Nephron (organoid): ENCODE data around the gene LHFPL2.

ENCODE experiments used
- H3K27ac Mint-ChIP-seq, 3 experiments: 2 replicates each; pipeline ENCODE4 v1.8.0; 2020; ENCODE audit warnings: mixed read lengths in 3 of 3, mild to moderate bottlenecking in 2 of 3, moderate library complexity in 1 of 3
- H3K27me3 Mint-ChIP-seq: 2 replicates; pipeline ENCODE4 v1.8.0; 2021; ENCODE audit warnings: low read depth, mild to moderate bottlenecking, moderate library complexity, mixed read lengths
- H3K36me3 Mint-ChIP-seq: 2 replicates; pipeline ENCODE4 v1.8.0; 2020; ENCODE audit warnings: low read depth, mixed read lengths
- H3K4me1 Mint-ChIP-seq: 2 replicates; pipeline ENCODE4 v1.8.0; 2020; ENCODE audit warnings: mixed read lengths
- H3K4me3 Mint-ChIP-seq, 3 experiments: 2 replicates each; pipeline ENCODE4 v1.8.0; 2020; ENCODE audit warnings: mild to moderate bottlenecking in 3 of 3, mixed read lengths in 3 of 3, moderate library complexity in 2 of 3
- H3K9me3 Mint-ChIP-seq: 2 replicates; pipeline ENCODE4 v1.8.0; 2020; ENCODE audit warnings: mixed read lengths
- TF ChIP-seq, protein P1 (sequence below), 3 experiments: fragments of 200-600 bp; sonication (generic); IDR thresholded peaks; one replicate each; pipeline ENCODE4 v1.5.0; 2021; ENCODE audit warnings: antibody characterized with exemption in 3 of 3; ENCODE audit not compliant: unreplicated experiment in 3 of 3

LHFPL2 gene

GRCh38 chr5:78653031-78653430 is 4.5 kb upstream of the LHFPL2 start:
- H3K4me3 Mint-ChIP-seq = no peak overlapping the region
- peaks cover 21% of the 10 kb centered on the region for H3K4me1 Mint-ChIP-seq
- H3K27ac Mint-ChIP-seq = no peak overlapping the region
- no peaks in the 10 kb centered on the region for H3K9me3 Mint-ChIP-seq
- no peaks in the 10 kb centered on the region for H3K27me3 Mint-ChIP-seq
- TF ChIP-seq, protein P1, sequence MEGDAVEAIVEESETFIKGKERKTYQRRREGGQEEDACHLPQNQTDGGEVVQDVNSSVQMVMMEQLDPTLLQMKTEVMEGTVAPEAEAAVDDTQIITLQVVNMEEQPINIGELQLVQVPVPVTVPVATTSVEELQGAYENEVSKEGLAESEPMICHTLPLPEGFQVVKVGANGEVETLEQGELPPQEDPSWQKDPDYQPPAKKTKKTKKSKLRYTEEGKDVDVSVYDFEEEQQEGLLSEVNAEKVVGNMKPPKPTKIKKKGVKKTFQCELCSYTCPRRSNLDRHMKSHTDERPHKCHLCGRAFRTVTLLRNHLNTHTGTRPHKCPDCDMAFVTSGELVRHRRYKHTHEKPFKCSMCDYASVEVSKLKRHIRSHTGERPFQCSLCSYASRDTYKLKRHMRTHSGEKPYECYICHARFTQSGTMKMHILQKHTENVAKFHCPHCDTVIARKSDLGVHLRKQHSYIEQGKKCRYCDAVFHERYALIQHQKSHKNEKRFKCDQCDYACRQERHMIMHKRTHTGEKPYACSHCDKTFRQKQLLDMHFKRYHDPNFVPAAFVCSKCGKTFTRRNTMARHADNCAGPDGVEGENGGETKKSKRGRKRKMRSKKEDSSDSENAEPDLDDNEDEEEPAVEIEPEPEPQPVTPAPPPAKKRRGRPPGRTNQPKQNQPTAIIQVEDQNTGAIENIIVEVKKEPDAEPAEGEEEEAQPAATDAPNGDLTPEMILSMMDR (IDR thresholded peaks at IDR 0.05; ENCODE audit: unreplicated experiment in 3 of 3) = no peak
- H3K36me3 Mint-ChIP-seq = no peaks in the 10 kb centered on the region

GRCh38 chr5:78651468-78651867 is 2.9 kb upstream of the LHFPL2 start:
- Mint-ChIP-seq H3K4me3 (peak overlapping the region in 2 of 3 experiments; percentile 16 to 27), H3K9me3 (no peaks in the 10 kb centered on the region), H3K4me1 (peaks cover 33% of the 10 kb centered on the region), H3K36me3 (no peaks in the 10 kb centered on the region), H3K27me3 (no peaks in the 10 kb centered on the region), H3K27ac (peak overlapping the region in 1 of 3 experiments; percentile 25)
- TF ChIP-seq, protein P1 (IDR thresholded peaks at IDR 0.05; ENCODE audit: unreplicated experiment in 3 of 3) = no peak

- Mint-ChIP-seq H3K4me1 (peaks cover 38% of the 10 kb centered on the region), H3K27me3 (no peaks in the 10 kb centered on the region), H3K9me3 (no peaks in the 10 kb centered on the region), H3K27ac (peak overlapping the region; percentile 90 to 97 (median 95)), H3K36me3 (no peaks in the 10 kb centered on the region), H3K4me3 (peak overlapping the region in 2 of 3 experiments; percentile 82 to 83)
- TF ChIP-seq, protein P1 (IDR thresholded peaks at IDR 0.05; ENCODE audit: unreplicated experiment in 3 of 3) = no peak
These were observed 2.0 kb upstream of the LHFPL2 start for GRCh38 chr5:78650531-78650930.

DNA sequence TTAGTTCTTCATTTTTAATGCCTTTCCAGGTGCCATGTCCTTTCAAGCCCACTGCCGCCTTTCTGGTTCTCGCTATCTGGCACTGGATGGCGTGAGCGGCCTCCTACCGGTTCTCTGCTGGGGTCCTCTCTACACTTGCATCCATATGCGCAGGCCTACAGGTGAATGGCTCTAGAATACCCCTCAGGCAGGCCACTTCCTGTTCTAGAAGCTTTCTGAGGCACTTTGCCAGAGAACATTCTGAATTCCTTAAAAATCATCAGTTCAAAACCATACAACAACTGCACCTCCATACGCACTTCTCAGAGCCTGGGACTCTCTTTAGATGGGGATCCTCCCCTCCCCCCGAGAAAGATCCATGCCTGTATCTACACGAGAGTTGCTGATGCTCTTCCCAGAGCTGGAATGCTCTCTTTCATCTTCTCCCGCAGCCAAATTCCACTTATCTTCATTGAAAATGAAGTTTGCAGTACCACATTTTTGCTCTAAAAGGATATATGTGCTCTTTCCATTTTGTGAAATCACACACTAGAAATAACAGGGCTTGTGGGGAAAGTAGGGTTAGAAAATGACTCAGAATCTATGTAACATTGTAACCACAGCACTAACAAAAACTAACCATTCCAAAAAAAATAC is 1.4 kb upstream of the LHFPL2 start:
- Mint-ChIP-seq H3K4me3 (peak overlapping the region; percentile 82 to 88 (median 83)), H3K9me3 (no peaks in the 10 kb centered on the region), H3K27me3 (peaks cover under 1% of the 10 kb centered on the region), H3K27ac (peak overlapping the region; percentile 90 to 97 (median 95)), H3K36me3 (no peaks in the 10 kb centered on the region), H3K4me1 (peaks cover 36% of the 10 kb centered on the region)
- TF ChIP-seq, protein P1 (IDR thresholded peaks at IDR 0.05; ENCODE audit: unreplicated experiment in 3 of 3) = no peak

GRCh38 chr5:78649211-78649695 is 681 bp upstream of the LHFPL2 start:
- peaks cover 41% of the 10 kb centered on the region for H3K4me1 Mint-ChIP-seq
- TF ChIP-seq, protein P1 (IDR thresholded peaks at IDR 0.05; ENCODE audit: unreplicated experiment in 3 of 3) = peak in 1 of 3 experiments; percentile 9
- peaks cover 7% of the 10 kb centered on the region for H3K36me3 Mint-ChIP-seq

More at GRCh38 chr5:78649211-78649695, 681 bp upstream of the LHFPL2 start:
- no peaks in the 10 kb centered on the region for H3K9me3 Mint-ChIP-seq
- H3K27me3 Mint-ChIP-seq = peaks cover 5% of the 10 kb centered on the region
- peak overlapping the region; percentile 82 to 88 (median 83) for H3K4me3 Mint-ChIP-seq
- H3K27ac Mint-ChIP-seq = peak overlapping the region; percentile 90 to 97 (median 95)
